ENCODE measurements around the gene PFDN2. TPM values are rescaled to one million over a fixed set of nuclear protein-coding genes. Genes with fewer than 3 reads are reported as not detected.

PFDN2 gene
- total RNA-seq, 2 donors from 2014 or later: 33.6 to 36.0 TPM

GRCh38 chr1:161054232-161054631, 63.6 kb downstream of the PFDN2 start:
- 82% methylated on average over 4 of the region's 4 CpGs for WGBS
- H3K9me3 ChIP-seq: no peaks in the 10 kb centered on the region
- no peaks in the 10 kb centered on the region for H3K36me3 ChIP-seq
- DNase-seq (ENCODE audit: low spot score): no peak
- no peaks in the 10 kb centered on the region for H3K27me3 ChIP-seq (replicated peaks; ENCODE audit: insufficient read depth)
- TF ChIP-seq CTCF (IDR thresholded peaks at IDR 0.05): no peak
- TF ChIP-seq POLR2AphosphoS5 (IDR thresholded peaks at IDR 0.05): no peak
- TF ChIP-seq POLR2A (IDR thresholded peaks at IDR 0.05): no peak
- H3K27ac ChIP-seq: no peak overlapping the region
- no peak overlapping the region for H3K4me3 ChIP-seq
- H3K4me1 ChIP-seq (replicated peaks): no peaks in the 10 kb centered on the region
- intact Hi-C loops (cut with DNase I): no loop called here

GRCh38 chr1:161052899-161053298, 64.9 kb downstream of the PFDN2 start:
- H3K36me3 ChIP-seq: no peaks in the 10 kb centered on the region
- intact Hi-C loops (cut with DNase I): no loop called here
- H3K4me1 ChIP-seq (replicated peaks): no peaks in the 10 kb centered on the region
- no peaks in the 10 kb centered on the region for H3K27me3 ChIP-seq (replicated peaks; ENCODE audit: insufficient read depth)
- H3K27ac ChIP-seq: no peak overlapping the region
- WGBS: 88% methylated on average over 3 of the region's 3 CpGs
- no peak for DNase-seq (ENCODE audit: low spot score)
- no peak overlapping the region for H3K4me3 ChIP-seq
- TF ChIP-seq POLR2A (IDR thresholded peaks at IDR 0.05) (no peak), CTCF (IDR thresholded peaks at IDR 0.05) (no peak), POLR2AphosphoS5 (IDR thresholded peaks at IDR 0.05) (no peak)
- H3K9me3 ChIP-seq: no peaks in the 10 kb centered on the region

- no peak overlapping the region for H3K27ac ChIP-seq
- intact Hi-C loops (cut with DNase I): no loop called here
- WGBS: 95% methylated on average over 10 of the region's 10 CpGs
- no peaks in the 10 kb centered on the region for H3K9me3 ChIP-seq
- H3K27me3 ChIP-seq (replicated peaks; ENCODE audit: insufficient read depth): no peaks in the 10 kb centered on the region
- DNase-seq (ENCODE audit: low spot score): no peak
- no peak overlapping the region for H3K4me3 ChIP-seq
- H3K4me1 ChIP-seq (replicated peaks): no peaks in the 10 kb centered on the region
- H3K36me3 ChIP-seq: no peaks in the 10 kb centered on the region
- TF ChIP-seq POLR2A (IDR thresholded peaks at IDR 0.05) (no peak), POLR2AphosphoS5 (IDR thresholded peaks at IDR 0.05) (no peak)
Measured at GRCh38 chr1:161051219-161051618, 66.6 kb downstream of the PFDN2 start.

Small RNA genes within 50 kb of the gene (small RNA-seq; reads per million reads assigned to genes)
- gene RF01225: 0 reads per million in 2 donors

Other genes starting within 250 kb of the PFDN2 start
- 1 to 10 TPM in 1 of 2 donors, under 1 TPM in 1; 0.96 to 7.0 TPM for gene ITLN1, start 232.9 kb downstream of the PFDN2 start, total RNA-seq
- 1 to 10 TPM in 1 of 2 donors, under 1 TPM in 1; 0.82 to 2.4 TPM for gene ITLN2, start 163.2 kb downstream of the PFDN2 start, total RNA-seq
- 100 to 1,000 TPM in 1 of 2 donors, 10 to 100 TPM in 1; 43.6 to 104 TPM for gene F11R, start 96.9 kb downstream of the PFDN2 start, total RNA-seq
- gene TSTD1, start 79.1 kb downstream of the PFDN2 start, total RNA-seq: 100 to 1,000 TPM; 137 to 648 TPM
- gene USF1, start 72.1 kb downstream of the PFDN2 start, total RNA-seq: 10 to 100 TPM; 46.3 to 65.8 TPM
- 1 to 10 TPM; 3.2 to 5.3 TPM for gene ARHGAP30, start 48.1 kb downstream of the PFDN2 start, total RNA-seq
- 10 to 100 TPM in 1 of 2 donors, 1 to 10 TPM in 1; 9.6 to 18.6 TPM for gene NECTIN4, start 28.5 kb downstream of the PFDN2 start, total RNA-seq
- gene KLHDC9, start 19.7 kb downstream of the PFDN2 start, total RNA-seq: 10 to 100 TPM; 24.8 to 33.3 TPM
- gene NIT1, start 68 bp upstream of the PFDN2 start, total RNA-seq: 10 to 100 TPM; 31.1 to 51.7 TPM
- 10 to 100 TPM; 30.1 to 41.5 TPM for gene DEDD, start 14.6 kb upstream of the PFDN2 start, total RNA-seq
- gene UFC1, start 35.9 kb upstream of the PFDN2 start, total RNA-seq: 10 to 100 TPM; 71.3 to 72.8 TPM
- gene USP21, start 41.5 kb upstream of the PFDN2 start, total RNA-seq: 10 to 100 TPM; 28.1 to 32.1 TPM
- gene PPOX, start 48.4 kb upstream of the PFDN2 start, total RNA-seq: 10 to 100 TPM; 13.8 to 42.6 TPM
- 10 to 100 TPM; 38.2 to 68.7 TPM for gene B4GALT3, start 59.5 kb upstream of the PFDN2 start, total RNA-seq
- 1 to 10 TPM in 1 of 2 donors, under 1 TPM in 1; 0.55 to 3.4 TPM for gene ADAMTS4, start 81.0 kb upstream of the PFDN2 start, total RNA-seq
- gene NDUFS2, start 84.3 kb upstream of the PFDN2 start, total RNA-seq: 100 to 1,000 TPM; 108 to 111 TPM
- gene FCER1G, start 97.3 kb upstream of the PFDN2 start, total RNA-seq: 10 to 100 TPM in 1 of 2 donors, 1 to 10 TPM in 1; 3.6 to 22.4 TPM
- not detected for gene APOA2, start 105.6 kb upstream of the PFDN2 start, total RNA-seq
- 10 to 100 TPM in 1 of 2 donors, 1 to 10 TPM in 1; 7.5 to 15.6 TPM for gene TOMM40L, start 108.0 kb upstream of the PFDN2 start, total RNA-seq
- gene NR1I3, start 120.2 kb upstream of the PFDN2 start, total RNA-seq: not detected
- 10 to 100 TPM in 1 of 2 donors, 1 to 10 TPM in 1; 7.6 to 10.1 TPM for gene PCP4L1, start 140.7 kb upstream of the PFDN2 start, total RNA-seq
- 1 to 10 TPM; 2.2 to 7.3 TPM for gene MPZ, start 191.9 kb upstream of the PFDN2 start, total RNA-seq
- 100 to 1,000 TPM in 1 of 2 donors, 10 to 100 TPM in 1; 59.0 to 107 TPM for gene SDHC, start 196.3 kb upstream of the PFDN2 start, total RNA-seq
- gene CFAP126, start 249.8 kb upstream of the PFDN2 start, total RNA-seq: not detected